ENCODE measurements around the gene MAML3. TPM values are rescaled to one million over a fixed set of nuclear protein-coding genes. Genes with fewer than 3 reads are reported as not detected.

Gene MAML3
- total RNA-seq, 1 donor = 0.72 TPM

DNA sequence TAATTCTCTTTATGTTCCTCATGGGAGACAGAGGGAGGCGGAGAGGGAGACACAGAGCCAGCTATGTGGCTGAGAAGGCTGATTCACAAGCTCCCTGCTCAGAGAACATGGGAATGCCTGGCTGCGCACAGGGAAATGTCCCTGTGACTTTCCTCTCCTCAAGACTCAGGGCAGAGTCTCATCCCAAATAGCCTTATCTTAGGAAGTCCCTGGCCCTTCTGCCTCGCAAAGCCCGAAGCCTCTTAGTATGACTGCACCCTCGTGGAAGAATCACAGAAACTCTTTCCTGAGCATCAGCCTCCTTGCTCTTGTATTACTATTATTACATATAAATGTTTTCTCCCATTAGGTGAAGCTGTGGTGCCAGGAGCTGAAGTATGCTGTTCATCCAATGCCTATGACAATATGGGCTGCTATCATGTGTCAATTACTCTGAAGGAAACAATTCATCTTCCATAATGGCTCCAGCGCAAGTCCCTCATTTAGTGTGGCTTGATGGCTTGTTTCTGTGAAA, 257.8 kb downstream of the MAML3 start:
- Histone ChIP-seq H3K27me3 (ENCODE audit: insufficient read depth, low read length) (peaks cover 24% of the 10 kb centered on the region), H3K4me2 (ENCODE audit: insufficient read depth, low read length) (no peak overlapping the region), H4K20me1 (ENCODE audit: insufficient read depth, low read length) (no peaks in the 10 kb centered on the region), H3K9me3 (ENCODE audit: low read depth, low read length) (no peaks in the 10 kb centered on the region), H3K36me3 (ENCODE audit: insufficient read depth, low read length) (no peaks in the 10 kb centered on the region), H3K79me2 (ENCODE audit: insufficient read depth, low read length) (no peaks in the 10 kb centered on the region), H3K4me1 (ENCODE audit: insufficient read depth, low read length) (no peaks in the 10 kb centered on the region), H3K4me3 (ENCODE audit: insufficient read depth, low read length) (no peak overlapping the region), H2AFZ (ENCODE audit: low read length) (no peak overlapping the region), H3K27ac (ENCODE audit: low read depth, low read length) (no peak overlapping the region)
- no peak for DNase-seq (ENCODE audit: insufficient read length, low spot score, missing footprints)
- TF ChIP-seq, protein P1, sequence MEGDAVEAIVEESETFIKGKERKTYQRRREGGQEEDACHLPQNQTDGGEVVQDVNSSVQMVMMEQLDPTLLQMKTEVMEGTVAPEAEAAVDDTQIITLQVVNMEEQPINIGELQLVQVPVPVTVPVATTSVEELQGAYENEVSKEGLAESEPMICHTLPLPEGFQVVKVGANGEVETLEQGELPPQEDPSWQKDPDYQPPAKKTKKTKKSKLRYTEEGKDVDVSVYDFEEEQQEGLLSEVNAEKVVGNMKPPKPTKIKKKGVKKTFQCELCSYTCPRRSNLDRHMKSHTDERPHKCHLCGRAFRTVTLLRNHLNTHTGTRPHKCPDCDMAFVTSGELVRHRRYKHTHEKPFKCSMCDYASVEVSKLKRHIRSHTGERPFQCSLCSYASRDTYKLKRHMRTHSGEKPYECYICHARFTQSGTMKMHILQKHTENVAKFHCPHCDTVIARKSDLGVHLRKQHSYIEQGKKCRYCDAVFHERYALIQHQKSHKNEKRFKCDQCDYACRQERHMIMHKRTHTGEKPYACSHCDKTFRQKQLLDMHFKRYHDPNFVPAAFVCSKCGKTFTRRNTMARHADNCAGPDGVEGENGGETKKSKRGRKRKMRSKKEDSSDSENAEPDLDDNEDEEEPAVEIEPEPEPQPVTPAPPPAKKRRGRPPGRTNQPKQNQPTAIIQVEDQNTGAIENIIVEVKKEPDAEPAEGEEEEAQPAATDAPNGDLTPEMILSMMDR (IDR thresholded peaks at IDR 0.05; ENCODE audit: extremely low read depth, low read depth, low read length) = no peak

DNA sequence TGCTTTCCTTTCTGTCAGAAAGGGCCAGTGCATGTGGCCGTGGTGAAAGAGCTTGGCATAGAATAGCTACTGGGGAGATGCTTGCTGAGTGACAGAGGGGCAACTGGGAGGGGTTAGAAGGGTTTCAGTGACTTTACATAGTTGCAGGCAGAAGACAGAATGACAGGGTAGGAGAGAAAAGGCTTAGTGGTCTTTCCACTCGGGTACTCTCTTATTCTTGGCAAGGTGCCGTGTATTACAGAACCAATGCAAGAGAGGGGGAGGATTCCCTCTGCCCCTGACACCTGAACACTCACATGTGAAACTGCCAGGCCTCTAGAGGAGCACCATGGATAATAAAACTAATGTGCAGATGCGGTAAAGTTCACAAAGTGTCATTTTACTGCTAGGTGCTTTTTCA, 260.2 kb downstream of the MAML3 start:
- Histone ChIP-seq H3K27ac (ENCODE audit: low read depth, low read length) (no peak overlapping the region), H3K27me3 (ENCODE audit: insufficient read depth, low read length) (peaks cover 11% of the 10 kb centered on the region), H3K4me1 (ENCODE audit: insufficient read depth, low read length) (no peaks in the 10 kb centered on the region), H2AFZ (ENCODE audit: low read length) (no peak overlapping the region), H3K36me3 (ENCODE audit: insufficient read depth, low read length) (no peaks in the 10 kb centered on the region), H3K4me3 (ENCODE audit: insufficient read depth, low read length) (no peak overlapping the region), H3K9me3 (ENCODE audit: low read depth, low read length) (no peaks in the 10 kb centered on the region), H4K20me1 (ENCODE audit: insufficient read depth, low read length) (no peaks in the 10 kb centered on the region), H3K4me2 (ENCODE audit: insufficient read depth, low read length) (no peak overlapping the region), H3K79me2 (ENCODE audit: insufficient read depth, low read length) (no peaks in the 10 kb centered on the region)
- TF ChIP-seq, protein P1 (IDR thresholded peaks at IDR 0.05; ENCODE audit: extremely low read depth, low read depth, low read length) = no peak
- DNase-seq (ENCODE audit: insufficient read length, low spot score, missing footprints) = no peak

DNA sequence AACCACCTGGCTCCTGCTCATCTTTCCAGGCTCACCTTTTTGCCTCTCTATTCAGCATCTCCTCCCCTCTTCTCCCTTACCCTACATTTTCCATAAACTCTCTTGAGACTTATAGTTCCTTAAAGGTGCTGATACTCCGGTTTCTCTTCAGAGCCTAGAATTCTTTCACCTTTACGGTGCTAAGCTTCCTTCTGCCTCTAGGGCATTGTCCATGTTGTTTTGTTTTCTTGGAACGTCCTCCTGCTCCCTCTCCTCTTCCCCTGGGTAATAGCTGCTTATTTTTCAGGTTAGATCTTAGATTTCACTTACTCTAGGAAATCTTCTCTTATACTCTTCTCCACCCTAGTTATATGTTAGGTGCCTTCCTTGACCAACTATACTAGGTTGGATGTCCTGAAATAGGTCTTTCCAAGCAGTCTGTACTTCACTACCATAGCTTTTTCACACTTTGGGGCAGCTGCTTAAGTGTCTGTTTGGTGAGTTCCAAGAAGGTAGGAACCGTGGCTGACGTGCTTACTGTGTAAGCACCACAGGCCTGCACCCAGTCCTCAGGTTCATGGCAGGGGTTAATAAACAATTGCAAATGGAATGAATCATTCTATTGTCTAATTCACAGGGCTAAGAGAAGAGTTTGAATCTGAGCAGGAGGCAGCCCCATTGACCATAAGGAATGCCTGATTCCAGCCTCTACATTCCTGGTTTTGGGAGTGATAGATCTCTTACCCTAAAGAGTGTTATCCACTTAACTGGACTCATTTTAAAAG, 260.8 kb downstream of the MAML3 start:
- TF ChIP-seq, protein P1 (IDR thresholded peaks at IDR 0.05; ENCODE audit: extremely low read depth, low read depth, low read length) = no peak
- Histone ChIP-seq H3K27me3 (ENCODE audit: insufficient read depth, low read length) (peaks cover 11% of the 10 kb centered on the region), H2AFZ (ENCODE audit: low read length) (no peak overlapping the region), H4K20me1 (ENCODE audit: insufficient read depth, low read length) (no peaks in the 10 kb centered on the region), H3K36me3 (ENCODE audit: insufficient read depth, low read length) (no peaks in the 10 kb centered on the region), H3K9me3 (ENCODE audit: low read depth, low read length) (no peaks in the 10 kb centered on the region), H3K4me2 (ENCODE audit: insufficient read depth, low read length) (no peak overlapping the region), H3K27ac (ENCODE audit: low read depth, low read length) (no peak overlapping the region), H3K4me1 (ENCODE audit: insufficient read depth, low read length) (no peaks in the 10 kb centered on the region), H3K4me3 (ENCODE audit: insufficient read depth, low read length) (no peak overlapping the region), H3K79me2 (ENCODE audit: insufficient read depth, low read length) (no peaks in the 10 kb centered on the region)
- no peak for DNase-seq (ENCODE audit: insufficient read length, low spot score, missing footprints)

DNA sequence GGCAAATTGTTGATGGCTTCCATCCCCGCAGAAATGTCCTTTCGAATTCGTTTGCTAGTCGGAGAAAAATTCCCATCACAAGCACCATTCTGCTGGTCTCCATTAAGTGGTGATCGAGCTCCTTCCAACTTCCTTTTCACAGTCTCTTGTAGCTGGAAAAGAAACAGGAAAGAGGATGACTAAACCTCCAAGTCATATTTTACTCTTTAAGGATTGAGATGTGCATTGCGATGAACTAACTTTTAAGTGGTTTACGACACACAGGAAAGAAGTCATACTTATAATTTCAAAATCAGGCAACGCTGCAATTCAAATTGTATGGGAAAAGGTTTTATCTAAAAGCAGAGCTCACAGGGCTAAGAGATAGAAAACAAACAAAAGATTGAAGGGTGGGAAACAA, 263.2 kb downstream of the MAML3 start:
- Histone ChIP-seq H3K27ac (ENCODE audit: low read depth, low read length) (no peak overlapping the region), H2AFZ (ENCODE audit: low read length) (no peak overlapping the region), H3K4me2 (ENCODE audit: insufficient read depth, low read length) (no peak overlapping the region), H3K9me3 (ENCODE audit: low read depth, low read length) (no peaks in the 10 kb centered on the region), H4K20me1 (ENCODE audit: insufficient read depth, low read length) (no peaks in the 10 kb centered on the region), H3K36me3 (ENCODE audit: insufficient read depth, low read length) (no peaks in the 10 kb centered on the region), H3K27me3 (ENCODE audit: insufficient read depth, low read length) (peaks cover 3% of the 10 kb centered on the region), H3K4me1 (ENCODE audit: insufficient read depth, low read length) (peaks cover 3% of the 10 kb centered on the region), H3K79me2 (ENCODE audit: insufficient read depth, low read length) (no peaks in the 10 kb centered on the region), H3K4me3 (ENCODE audit: insufficient read depth, low read length) (no peak overlapping the region)
- no peak for DNase-seq (ENCODE audit: insufficient read length, low spot score, missing footprints)
- TF ChIP-seq, protein P1 (IDR thresholded peaks at IDR 0.05; ENCODE audit: extremely low read depth, low read depth, low read length) = no peak

Measured in osteoblast (primary cell).